Measurements from ENCODE around the gene CRELD1.

CRELD1 gene

DNA sequence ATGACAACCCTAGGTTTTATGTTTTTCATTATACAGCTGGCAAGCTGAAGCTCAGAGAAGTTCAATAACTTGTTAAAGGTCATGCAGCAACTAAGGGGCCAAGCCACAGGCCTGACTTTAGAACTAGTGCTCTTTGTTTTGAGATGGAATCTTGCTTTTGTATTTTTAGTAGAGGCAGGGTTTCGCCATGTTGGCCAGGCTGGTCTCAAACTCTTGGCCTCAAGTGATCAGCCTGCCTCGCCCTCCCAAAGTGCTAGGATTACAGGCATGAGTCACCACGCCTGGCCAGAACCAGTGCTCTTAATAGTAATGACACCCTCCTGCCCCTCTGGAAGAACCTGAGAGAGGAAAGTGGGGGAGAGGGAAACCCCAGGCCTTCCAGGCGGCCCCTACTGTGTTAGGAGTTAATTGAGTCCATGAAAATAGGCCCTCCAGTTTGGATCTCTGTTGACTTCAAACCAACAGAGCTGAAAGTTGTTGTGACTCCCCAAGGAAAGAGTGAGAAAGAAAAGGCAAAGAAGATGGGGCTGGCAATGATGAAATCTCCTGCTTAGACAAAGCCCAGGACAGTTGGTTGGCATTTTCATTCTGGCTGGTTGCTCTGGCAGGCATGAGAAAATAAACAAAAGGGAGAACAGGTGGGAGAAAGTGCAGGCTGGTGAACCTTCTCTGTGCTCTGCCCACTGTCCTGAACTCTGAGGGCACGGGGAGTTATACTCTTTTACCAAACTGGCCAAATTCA is 22.1 kb downstream of the CRELD1 start:
- DNase-seq (ENCODE audit: low read depth) = no peak

DNA sequence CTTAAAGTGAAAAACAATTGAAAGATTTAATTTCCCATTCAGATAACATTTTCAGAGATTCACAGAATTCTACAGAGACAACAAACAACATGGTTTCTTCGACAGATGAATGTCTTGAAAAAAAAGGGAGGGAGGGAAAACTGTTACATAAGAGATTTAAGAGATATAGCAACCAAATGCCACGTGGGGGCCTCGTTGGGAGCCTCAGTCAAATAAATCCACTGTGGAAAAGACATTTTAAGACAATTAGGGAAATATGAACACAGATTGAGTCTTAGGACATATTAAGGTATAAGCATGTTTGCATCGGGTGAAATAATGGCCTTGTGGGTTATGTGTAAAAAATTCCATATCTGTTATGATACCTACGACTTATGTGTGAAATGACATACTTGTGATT is 23.6 kb downstream of the CRELD1 start:
- no peak for DNase-seq (ENCODE audit: low read depth)

DNA sequence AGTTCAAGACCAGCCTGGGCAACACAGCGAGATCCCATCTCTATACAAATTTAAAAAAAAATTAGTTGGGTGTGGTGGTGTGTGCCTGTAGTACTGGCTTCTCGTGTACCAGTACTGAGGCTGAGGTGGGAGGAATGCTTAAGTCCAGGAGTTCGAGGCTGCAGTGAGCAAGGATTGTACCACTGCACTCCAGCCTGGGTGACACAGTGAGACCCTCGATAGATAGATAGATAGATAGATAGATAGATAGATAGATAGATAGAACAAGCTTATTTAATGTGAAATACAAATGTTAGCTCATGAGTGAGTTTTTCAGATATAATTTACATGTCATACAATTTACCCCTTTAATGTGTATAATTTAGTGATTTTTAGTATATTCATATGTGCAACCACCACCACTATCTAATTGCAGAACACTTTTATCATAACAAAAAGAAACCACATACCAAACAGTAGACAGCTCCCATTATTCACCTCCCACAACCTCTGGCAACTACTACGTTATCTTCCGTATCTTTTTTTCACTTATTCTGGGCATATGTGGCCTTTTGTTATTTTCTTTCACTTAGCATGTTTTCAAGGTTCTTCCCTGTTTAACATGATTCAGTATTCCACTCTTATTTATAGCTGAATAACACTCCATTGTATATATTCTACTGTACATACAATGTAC is 31.7 kb downstream of the CRELD1 start:
- no peak for DNase-seq (ENCODE audit: low read depth)

DNA sequence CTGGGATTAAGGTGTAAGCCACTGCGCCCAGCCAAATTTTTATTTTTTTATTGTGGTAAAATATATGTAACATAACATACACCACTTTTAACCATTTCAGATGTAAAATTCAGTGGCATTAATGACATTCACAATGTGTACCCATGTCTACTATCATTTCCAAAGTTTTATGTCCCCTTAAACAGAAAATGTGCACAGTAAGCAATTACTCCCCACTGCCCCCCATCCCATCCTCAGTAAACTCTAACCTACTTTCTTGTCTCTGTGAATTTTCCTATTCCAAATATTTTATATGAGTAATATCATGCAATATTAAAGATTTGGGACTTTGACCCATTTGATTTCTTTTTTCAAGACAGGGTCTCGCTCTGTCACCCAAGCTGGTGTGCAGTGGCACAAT is 33.2 kb downstream of the CRELD1 start:
- no peak for DNase-seq (ENCODE audit: low read depth)

GRCh38 chr3:9969632-9970019 is 36.0 kb downstream of the CRELD1 start:
- no peak for DNase-seq (ENCODE audit: low read depth)

DNA sequence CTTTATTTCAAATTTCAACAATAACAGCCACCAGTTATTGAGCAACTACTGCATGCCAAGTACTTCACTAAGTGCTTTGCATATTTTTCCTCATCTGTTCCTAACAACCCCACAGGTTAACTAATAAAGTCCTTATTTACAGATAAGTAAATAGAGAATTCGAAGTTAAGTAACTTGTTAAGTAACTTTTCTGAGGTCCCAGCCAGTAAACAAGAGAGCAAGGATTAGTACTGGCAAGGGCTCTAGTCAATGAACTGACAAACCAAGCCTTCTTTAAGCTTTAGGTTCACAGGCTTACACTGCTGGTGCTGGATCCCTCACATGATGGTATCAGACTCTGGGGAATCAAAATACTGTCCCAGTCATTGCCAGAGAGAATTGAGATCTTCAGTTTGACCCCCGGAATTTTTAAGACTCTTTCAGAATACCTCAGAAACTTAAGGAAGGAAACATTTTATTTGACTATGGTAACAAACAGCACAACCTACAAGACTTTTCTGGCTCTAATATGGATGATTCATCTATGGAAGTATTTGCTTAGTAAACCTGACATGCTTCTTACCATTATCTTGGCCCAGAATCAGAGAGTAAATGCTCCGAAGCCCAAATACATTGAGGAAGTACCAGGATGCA is 36.5 kb downstream of the CRELD1 start:
- DNase-seq (ENCODE audit: low read depth) = no peak

DNA sequence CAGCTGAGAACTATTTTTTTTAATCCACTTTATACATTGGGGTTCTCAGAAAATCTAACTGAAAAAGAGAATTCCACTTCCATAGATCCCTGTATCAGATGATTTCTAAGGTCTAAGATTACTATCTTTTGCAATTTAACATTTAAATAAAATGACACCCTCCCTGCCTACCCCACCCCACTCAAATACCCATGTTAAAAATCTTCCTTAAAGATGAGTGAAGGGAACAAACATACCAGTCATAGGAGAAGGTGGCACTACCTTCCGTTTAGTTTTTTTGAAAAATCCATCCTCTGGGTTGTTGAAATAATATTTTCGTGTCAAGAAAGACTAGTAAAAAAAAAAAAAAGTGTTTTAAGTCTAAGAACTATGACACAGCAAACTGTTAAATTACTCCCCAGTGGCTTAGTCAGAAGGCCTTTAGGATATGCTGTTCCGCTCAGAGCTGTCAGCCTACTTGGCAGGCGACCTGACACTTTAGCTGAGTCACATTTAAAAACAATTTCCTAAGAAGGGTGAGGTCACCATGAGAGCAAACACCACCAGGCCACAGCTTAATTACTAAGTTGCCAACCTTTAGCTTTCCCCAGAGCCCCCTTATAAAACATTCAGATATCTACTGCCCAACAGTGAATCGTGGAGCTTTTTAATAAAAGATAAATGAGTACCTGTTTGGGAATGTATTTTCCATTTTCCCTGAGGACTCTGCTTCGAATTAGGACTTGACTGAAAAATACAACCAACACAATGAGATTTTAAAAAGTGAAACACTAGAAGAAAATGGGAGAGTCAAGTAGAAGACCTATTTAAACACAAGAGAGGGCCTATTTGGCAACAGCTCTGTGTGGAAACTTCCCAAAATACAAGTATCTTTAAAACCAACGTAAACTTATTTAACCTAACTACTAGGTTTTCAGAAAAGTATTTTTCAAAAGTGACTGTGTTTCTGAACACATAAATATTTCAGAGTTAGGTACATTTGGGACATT is 43.4 kb downstream of the CRELD1 start:
- no peak for DNase-seq (ENCODE audit: low read depth)

DNA sequence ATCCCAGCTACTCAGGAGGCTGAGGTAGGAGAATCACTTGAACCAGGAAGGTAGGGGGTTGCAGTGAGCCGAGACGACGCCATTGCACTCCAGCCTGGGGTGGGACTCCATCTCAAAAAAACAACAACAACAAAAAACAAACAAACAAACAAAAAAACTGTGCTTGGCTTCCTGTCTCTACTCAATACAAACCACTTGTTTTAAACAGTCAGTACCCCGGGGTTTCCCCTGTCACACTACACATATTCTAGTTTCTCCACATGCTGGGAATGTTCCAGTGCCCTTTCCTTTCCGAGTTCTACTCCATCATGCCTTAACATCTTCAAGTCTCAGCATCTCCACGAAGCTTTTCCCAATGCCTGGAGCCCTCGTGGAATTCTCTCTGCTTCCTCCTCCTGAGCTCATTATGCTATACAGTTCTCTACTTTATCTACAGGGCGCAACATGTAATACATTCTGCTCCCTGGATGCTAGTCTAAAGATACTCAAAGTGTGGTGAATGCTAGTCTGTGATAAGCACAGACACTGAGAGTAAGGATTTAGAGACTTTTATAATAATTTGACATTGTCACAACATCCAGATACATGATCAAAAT is 45.2 kb downstream of the CRELD1 start:
- DNase-seq (ENCODE audit: low read depth) = no peak

- DNase-seq (ENCODE audit: low read depth) = no peak
Observed at GRCh38 chr3:9980251-9980650, 46.6 kb downstream of the CRELD1 start.

- DNase-seq (ENCODE audit: low read depth) = no peak
Observed at GRCh38 chr3:9986230-9986725, 52.6 kb downstream of the CRELD1 start.

DNA sequence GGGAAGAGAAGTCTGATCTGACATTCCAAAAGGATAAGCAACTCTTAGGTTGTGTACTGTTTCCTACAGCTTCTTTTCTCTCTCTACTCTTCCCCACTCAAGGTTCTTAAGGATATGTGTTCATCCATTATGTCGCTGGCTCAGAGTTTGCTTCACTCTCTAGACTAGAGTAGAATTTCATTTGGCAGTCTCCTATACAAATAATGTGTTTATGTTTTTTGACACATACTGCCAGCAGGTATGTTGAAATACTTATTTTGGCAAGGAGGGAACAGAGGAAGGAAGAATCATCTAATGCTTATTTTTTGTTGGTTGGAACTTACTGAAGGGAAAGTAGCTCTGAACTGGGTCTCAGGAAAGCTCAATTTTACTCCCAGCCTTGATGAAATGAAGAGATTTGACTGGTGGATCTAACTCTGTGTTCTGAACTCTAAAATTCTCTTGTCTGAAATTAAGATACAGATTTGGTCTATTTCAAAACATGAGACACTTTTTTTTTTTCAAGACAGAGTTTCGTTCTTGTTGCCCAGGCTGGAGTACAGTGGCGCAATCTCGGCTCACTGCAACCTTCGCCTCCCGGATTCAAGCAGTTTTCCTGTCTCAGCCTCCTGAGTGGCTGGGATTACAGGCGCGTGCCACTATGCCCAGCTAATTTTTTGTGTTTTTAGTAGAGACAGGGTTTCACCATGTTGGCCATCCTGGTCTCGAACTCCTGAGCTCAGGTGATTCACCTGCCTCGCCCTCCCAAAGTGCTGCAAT is 60.6 kb downstream of the CRELD1 start:
- DNase-seq (ENCODE audit: low read depth) = no peak

Measured in T follicular helper cell (primary cell).